NCI-H1092 treated with DMSO at 0.1 percent for 48 hours (cell line): ENCODE measurements around the gene PFKP.

ENCODE experiments used
- DNase-seq: peaks from one replicate; lab custom pipeline; 2025; lab: John Stamatoyannopoulos, UW

PFKP gene

GRCh38 chr10:3136336-3136735, 69.0 kb downstream of the PFKP start:
- DNase-seq: no peak

DNA sequence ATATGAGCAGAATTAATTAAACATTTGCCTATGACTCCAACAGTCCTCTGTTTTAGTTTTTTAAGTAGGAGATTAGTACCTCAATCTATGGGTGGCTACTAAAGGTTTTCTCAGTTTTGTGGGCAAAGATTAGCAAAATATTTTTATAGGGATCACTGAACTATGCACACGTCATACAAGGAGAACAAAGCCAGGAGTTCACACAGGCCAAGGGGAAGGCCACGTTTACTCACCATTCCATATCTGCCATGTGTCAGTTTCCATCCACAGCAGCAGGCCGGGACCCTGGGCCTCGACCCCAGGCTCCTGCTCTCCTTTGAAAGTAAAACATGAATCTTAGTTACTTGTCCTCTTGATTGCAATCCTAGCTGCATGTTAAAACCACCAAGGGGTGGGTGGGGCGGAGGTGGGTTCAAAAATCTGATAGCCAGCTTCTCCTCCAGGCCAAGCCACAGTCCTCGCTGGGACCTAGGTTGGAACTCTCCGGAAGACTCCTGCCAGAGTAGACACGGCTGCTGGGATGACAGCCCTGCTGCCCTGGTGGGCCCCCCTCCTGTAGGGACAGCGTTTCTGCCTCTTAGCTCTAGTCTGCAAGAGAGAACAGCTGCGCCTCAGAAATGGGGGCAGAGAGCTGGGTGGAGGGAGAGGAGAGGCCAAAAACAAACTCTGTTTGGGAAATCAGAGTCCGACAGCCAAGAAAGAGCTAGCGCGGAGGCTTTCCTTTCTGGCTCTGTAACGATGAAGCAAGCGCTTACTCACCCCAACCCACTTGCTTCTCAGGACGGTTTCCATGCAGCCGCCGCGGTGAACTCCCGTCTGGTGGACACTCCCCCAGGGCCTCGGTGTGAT, 69.6 kb downstream of the PFKP start:
- DNase-seq: no peak

DNA sequence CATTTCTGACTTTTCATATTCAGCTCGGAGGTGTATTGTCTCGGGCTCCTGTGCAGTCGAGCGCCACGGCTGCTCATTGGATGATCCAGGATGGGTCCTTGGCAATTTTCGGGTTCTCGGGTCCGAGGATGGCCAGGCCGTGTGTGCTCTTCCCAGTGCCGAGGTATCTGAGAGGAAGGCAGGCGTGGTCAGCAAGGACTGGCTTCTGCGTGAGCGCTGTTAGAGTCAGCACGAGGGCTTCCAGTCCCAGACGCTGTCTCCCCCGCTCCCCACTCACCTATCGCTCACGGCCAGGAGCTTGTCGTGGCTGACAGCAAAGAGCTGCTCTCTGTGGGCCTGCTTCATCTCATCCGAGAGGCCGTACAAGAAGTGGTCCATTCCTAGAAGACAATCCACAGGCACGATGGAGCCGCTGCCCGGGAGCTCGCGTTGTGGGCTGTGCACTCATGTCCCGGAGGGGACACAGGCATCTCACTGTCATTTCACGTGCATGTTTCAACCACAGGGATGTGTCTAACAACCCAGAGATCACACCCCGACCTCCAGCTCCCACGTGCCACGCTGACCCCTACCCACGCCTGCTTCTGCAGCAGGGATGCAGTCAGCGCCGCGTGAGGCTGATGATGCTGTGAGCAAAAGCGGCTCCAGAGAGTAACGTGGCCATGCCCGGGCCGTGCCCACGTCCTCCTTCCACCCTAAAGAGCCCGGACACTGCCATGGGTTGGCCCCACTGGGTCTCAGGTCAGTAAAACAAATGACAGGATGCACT, 70.8 kb downstream of the PFKP start:
- DNase-seq: no peak

DNA sequence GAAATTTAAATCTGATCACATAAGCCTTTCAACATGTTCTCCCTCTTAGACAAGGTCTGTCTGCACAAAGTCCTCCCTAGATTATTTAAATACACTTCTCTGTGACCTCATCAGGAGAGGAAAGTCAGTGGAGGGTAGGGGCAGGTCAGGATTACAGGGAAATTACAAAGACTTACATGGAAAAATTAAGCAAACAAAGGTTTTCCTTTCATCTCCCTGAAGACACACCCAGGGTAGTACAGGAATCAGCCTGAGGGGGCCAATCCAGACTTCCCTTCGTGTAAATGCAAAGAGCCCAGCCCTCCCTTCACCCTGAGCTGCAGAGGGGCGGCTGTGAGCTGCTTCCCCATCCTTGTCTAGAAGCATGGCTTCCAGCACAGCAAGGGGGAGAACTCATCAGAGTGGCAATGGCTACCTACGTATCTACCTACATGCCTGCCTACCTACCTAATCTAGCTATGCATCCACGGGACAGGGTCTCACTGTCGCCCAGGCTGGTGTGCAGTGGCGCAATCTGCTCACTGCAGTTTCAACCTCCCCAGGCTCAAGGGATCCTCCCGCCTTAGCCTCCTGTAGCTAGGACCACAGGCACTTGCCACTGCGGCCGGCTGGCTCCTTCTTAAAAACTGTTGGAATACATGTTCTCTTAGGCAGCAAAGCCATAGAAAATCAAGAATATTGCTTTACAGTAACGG, 72.0 kb downstream of the PFKP start:
- no peak for DNase-seq

DNA sequence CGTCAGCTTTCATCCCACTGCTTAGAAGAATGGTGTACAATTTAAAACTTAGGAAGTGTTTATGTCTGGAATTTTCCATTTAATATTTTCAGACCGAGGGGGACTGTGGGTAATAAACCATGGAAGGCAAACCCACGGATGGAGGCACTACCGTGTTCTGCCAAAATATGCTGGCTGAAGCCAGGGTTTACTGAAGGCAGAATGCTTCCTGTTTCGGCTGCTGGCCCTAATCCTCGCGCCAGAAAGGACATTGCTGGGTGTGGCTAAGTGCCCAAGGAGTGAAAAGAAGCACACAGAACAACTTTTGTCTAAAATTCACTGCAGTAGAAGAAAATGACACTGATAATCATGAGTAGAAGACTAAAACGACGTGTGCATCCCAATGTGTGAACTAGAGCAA, 72.9 kb downstream of the PFKP start:
- DNase-seq: no peak

DNA sequence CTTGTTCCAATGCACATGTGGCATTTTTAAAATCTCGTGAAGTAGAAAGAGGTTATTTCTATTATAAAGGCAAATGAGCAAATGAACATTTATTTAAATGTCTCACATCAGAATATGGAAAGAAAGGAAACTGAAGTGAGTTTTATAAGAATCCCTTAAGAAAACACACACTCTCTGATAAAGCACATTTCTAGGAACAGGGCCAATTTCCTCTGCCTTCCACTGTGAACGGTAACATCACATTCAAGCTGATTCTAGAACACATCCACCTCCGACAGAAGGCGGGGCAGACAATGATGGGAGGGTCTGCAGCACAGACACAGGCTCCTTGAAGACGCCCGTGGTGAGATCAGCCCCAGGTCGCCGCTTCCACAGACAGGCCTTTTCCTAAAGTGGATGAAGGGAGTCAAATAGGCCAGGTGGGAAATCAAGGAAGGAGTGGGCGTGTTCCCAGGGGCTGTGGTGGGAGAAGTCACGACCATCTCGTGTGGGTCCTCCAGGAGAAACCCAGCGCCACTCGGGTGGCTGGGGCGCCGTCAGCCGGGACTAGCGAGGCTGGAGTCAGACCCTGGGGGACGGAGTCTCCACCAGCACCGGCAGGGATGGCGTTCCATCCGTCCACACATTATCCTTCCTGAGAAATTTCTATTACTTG, 74.1 kb downstream of the PFKP start:
- DNase-seq: no peak

GRCh38 chr10:3142146-3142875, 75.0 kb downstream of the PFKP start:
- DNase-seq: no peak

- no peak for DNase-seq
These were observed 76.0 kb downstream of the PFKP start for GRCh38 chr10:3143366-3143765.

DNA sequence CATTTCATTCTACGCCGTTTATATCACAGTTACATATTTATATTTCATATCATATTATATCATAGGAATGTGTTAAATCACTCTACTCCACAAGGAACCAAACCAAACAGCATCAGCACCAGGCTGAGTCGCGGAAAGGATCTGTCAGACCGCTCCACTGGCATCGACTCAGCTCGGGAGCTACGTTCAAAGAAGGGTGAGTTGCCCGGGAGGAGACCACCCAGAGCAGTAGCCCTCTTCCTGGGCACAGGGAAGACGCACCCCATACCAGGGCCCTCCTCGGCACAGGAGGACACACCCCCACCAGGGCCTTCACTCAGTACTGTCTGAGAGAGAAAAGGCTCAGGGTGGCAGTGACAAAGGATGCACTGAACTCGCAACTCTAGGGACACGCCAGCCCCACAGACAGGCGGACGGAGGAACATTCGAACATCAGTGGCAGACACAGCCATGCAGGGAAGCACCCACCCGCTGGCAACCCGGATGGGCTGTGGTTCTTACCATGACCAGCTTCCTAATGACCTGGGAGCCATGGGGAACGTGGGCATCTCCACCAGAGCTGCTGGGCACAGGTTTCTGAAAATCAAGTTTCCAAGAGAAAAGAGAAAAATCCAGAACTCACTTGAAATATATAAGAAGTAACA, 76.6 kb downstream of the PFKP start:
- DNase-seq: no peak

DNA sequence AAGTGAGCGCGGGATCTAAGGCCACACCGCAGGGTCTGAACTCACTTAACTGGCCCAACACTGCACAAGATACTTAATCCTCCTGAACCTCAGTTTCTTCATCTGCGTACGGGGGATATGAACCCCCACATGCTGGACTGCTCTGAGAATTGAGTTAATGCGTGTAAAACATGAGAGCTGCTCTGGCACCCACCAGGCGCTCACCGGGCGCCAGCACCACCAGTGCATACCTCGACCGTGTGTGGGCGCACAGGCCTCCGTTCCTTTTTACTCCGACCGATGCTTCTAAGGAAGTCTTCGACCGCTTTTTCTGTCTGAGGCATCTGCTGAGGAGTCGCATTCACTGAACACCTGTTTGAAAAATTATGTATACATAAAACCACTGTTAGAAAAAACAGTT, 78.0 kb downstream of the PFKP start:
- DNase-seq: no peak

GRCh38 chr10:3146289-3146688, 78.9 kb downstream of the PFKP start:
- no peak for DNase-seq

GRCh38 chr10:3147117-3147820, 79.9 kb downstream of the PFKP start:
- DNase-seq: no peak

GRCh38 chr10:3148041-3148440, 80.7 kb downstream of the PFKP start:
- DNase-seq: no peak

- DNase-seq: no peak
These were observed 81.6 kb downstream of the PFKP start for GRCh38 chr10:3148994-3149393.

- DNase-seq: no peak
These were observed 82.6 kb downstream of the PFKP start for GRCh38 chr10:3149918-3150317.

DNA sequence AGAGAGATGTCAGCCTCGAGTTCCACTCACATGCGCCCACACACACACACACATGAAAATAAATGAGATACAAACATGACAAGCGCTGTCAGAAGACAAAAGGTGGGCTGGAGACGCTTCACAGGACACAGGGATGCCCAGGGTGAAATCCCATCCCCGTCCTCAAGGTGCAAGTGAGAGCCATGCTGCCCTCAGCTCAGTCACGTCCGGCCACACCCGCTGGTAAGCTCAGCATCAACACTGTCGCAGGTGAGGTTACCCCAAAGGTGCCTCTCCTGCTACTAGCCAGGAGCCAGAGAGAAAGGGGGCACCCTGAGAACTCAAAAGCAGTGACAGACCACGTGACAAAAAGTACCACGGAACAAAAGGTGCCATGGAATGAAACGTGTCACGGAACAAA, 83.0 kb downstream of the PFKP start:
- no peak for DNase-seq

DNA sequence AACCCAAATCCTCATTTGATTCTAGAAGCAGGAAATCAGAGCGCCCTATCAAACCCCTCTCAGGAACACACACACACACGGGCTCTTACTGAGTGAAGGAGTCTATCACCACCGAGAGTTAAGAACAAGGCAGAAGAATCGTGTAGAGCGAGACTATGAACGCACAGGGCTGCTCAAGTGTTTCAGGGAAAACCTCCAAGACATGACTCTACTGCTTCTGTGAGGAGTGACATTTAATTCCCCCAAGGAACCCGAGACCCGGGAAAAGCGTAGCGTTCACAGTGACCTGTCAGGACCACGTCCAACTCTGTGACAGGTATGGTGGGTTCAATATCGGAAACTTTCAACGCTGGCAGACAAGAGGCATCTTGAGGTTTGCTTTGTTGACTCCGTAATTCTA, 83.6 kb downstream of the PFKP start:
- no peak for DNase-seq

GRCh38 chr10:3151889-3152565, 84.7 kb downstream of the PFKP start:
- no peak for DNase-seq

DNA sequence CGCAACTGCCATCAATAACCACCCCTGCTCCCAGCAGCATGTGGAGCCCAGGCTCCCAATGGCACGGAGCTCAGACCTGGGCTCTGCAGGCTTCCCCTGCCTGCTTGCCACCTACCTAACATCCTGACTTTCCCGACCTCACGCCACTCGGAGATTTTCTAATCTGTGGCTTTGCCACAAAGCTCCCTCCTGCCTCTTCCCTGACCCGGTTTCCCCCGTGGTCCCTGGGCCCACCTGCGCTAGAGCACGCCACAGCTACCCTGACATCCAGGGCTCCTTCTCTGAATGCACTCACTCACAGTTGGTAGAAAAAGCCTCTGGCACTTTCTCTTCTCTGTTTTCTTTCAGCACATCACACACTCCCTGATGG, 85.2 kb downstream of the PFKP start:
- DNase-seq: no peak

- no peak for DNase-seq
These were observed 87.3 kb downstream of the PFKP start for GRCh38 chr10:3154666-3155065.
